Kidney (tissue), 14 donors: ENCODE data around the gene IFT88. TPM values are rescaled to one million over a fixed set of nuclear protein-coding genes. Genes with fewer than 3 reads are reported as not detected.

Source experiments
- DNase-seq, 5 donors: peaks; one replicate each; pipeline ENCODE4 v3.0.0-alpha.2; 2013 to 2020
- FAIRE-seq: peaks from 2 replicates; lab custom pipeline; 2012; peaks lifted over from hg19 to GRCh38; lab: Jason Lieb, UNC
- H3K27ac ChIP-seq, 2 donors: one replicate each; pipeline ENCODE4 v1.7.0; 2013; ENCODE audit warnings: low read depth in 2 of 2, low read length in 2 of 2, inconsistent platforms in 1 of 2
- H3K27me3 ChIP-seq: one replicate; pipeline ENCODE4 v1.7.1; 2013; ENCODE audit warnings: low read length, inconsistent platforms; ENCODE audit not compliant: control insufficient read depth, insufficient read depth
- H3K36me3 ChIP-seq, 3 donors: one replicate each; pipeline versions ENCODE4 v1.7.0 to v1.7.1; 2013; ENCODE audit warnings: low read length in 3 of 3, control low read depth in 1 of 3, inconsistent platforms in 1 of 3; ENCODE audit not compliant: insufficient read depth in 3 of 3, control insufficient read depth in 2 of 3
- H3K4me1 ChIP-seq, 3 donors: one replicate each; pipeline versions ENCODE4 v1.7.0 to v1.7.1; 2013; ENCODE audit warnings: low read length in 3 of 3, inconsistent platforms in 1 of 3, low read depth in 1 of 3; ENCODE audit not compliant: control insufficient read depth in 2 of 3, insufficient read depth in 2 of 3
- H3K4me3 ChIP-seq, 3 donors: one replicate each; pipeline versions ENCODE4 v1.7.0 to v1.8.1; 2013; ENCODE audit warnings: low read length in 3 of 3, control low read depth in 1 of 3, inconsistent platforms in 1 of 3
- H3K9ac ChIP-seq, 3 donors: one replicate each; pipeline versions ENCODE4 v1.7.0 to v1.7.1; 2013; ENCODE audit warnings: low read length in 3 of 3, control low read depth in 1 of 3, inconsistent platforms in 1 of 3
- H3K9me3 ChIP-seq, 3 donors: one replicate each; pipeline versions ENCODE4 v1.7.0 to v1.7.1; 2013; ENCODE audit warnings: low read length in 3 of 3, control low read depth in 1 of 3, inconsistent platforms in 1 of 3; ENCODE audit not compliant: control insufficient read depth in 2 of 3, insufficient read depth in 1 of 3
- CTCF ChIP-seq: IDR thresholded peaks from 3 replicates; pipeline ENCODE4 v1.5.1; 2012; ENCODE audit warnings: mild to moderate bottlenecking, moderate library complexity, borderline replicate concordance; ENCODE audit not compliant: insufficient read depth; ENCODE audit errors: extremely low read depth
- intact Hi-C: fragments of 100-400 bp; cut with DNase I; formaldehyde crosslinking; loops from one replicate; pipeline ENCODE4 v1.11.1; 2022
- polyA plus RNA-seq: library from polyadenylated mRNA; stranded (reverse); fragments of 350-450 nt; fragmentation: Illumina TruSeq; extraction: RNeasy Lipid Tissue Mini Kit (QIAGEN cat#74804); gene quantifications from one replicate; pipeline ENCODE4 v1.2.3, GENCODE V29; 2014; ENCODE audit warnings: low read depth, low replicate concordance; ENCODE audit not compliant: insufficient read depth
- total RNA-seq: library from RNA; stranded (reverse); fragmentation: NEBNext Ultra II Directional; extraction: Animal tissue kit (Norgen Biotek cat#: 25700); gene quantifications from one replicate; pipeline ENCODE4 v1.2.1, GENCODE V29; 2021
- donor health status: control.
- donor health status: control.
- donor health status: control.
- donor health status: control.
- donor health status: control.
- donor health status: DM: yes; HTN: yes; CAD: no.
- donor health status: Normal renal cell carcinoma (clear cell type).

Gene IFT88
- total and polyA plus RNA-seq, 2 donors from 2014 or later, result 20.2 to 30.3 TPM

GRCh38 chr13:20536992-20537391 lies 30.0 kb upstream of the IFT88 start:
- Histone ChIP-seq H3K36me3 (no peaks in the 10 kb centered on the region), H3K4me3 (no peak overlapping the region), H3K9ac (no peak overlapping the region), H3K27me3 (no peaks in the 10 kb centered on the region), H3K4me1 (no peaks in the 10 kb centered on the region), H3K9me3 (no peaks in the 10 kb centered on the region), H3K27ac (no peak overlapping the region)
- DNase-seq (no peak), FAIRE-seq (no peak)
- no peak for TF ChIP-seq CTCF
- intact Hi-C loops, result no loop called here

GRCh38 chr13:20544201-20544923 lies 22.6 kb upstream of the IFT88 start:
- peaks cover 0 to 5% (median 4%) of the 10 kb centered on the region in 3 donors for H3K4me1 ChIP-seq
- peak; percentile 13 for FAIRE-seq
- no peak overlapping the region for H3K4me3 ChIP-seq
- H3K9ac ChIP-seq, result no peak overlapping the region
- DNase-seq, result peak in 1 of 5 donors; percentile 21
- TF ChIP-seq CTCF, result no peak
- no peaks in the 10 kb centered on the region for H3K9me3 ChIP-seq
- intact Hi-C loops, result no loop called here
- H3K36me3 ChIP-seq, result no peaks in the 10 kb centered on the region
- H3K27me3 ChIP-seq, result no peaks in the 10 kb centered on the region
- no peak overlapping the region for H3K27ac ChIP-seq

GRCh38 chr13:20546556-20546955 lies 20.4 kb upstream of the IFT88 start:
- Histone ChIP-seq H3K4me1 (peaks cover 0 to 5% (median 4%) of the 10 kb centered on the region in 3 donors), H3K27ac (peak overlapping the region in 1 of 2 donors; percentile 41), H3K27me3 (no peaks in the 10 kb centered on the region), H3K9ac (no peak overlapping the region), H3K36me3 (no peaks in the 10 kb centered on the region), H3K9me3 (no peaks in the 10 kb centered on the region), H3K4me3 (no peak overlapping the region)
- intact Hi-C loops, result no loop called here
- TF ChIP-seq CTCF, result no peak
- DNase-seq (peak in 1 of 5 donors; percentile 29), FAIRE-seq (no peak)
